DOHH2 (cell line): ENCODE measurements around the gene CACNG8.

Experiments
- CTCF ChIP-seq: fragments of 200-600 bp; sonication (generic); IDR thresholded peaks from one replicate; pipeline ENCODE4 v1.5.1; 2014; ENCODE audit warnings: antibody characterized with exemption, mild to moderate bottlenecking, low read depth, low read length; ENCODE audit not compliant: poor library complexity, severe bottlenecking
- EZH2phosphoT487 ChIP-seq: fragments of 200-600 bp; sonication (generic); IDR thresholded peaks from 2 replicates; pipeline ENCODE4 v1.6.1; 2017; ENCODE audit warnings: borderline replicate concordance, mild to moderate bottlenecking, antibody characterized with exemption, low read length, moderate library complexity, mixed read lengths

DNA sequence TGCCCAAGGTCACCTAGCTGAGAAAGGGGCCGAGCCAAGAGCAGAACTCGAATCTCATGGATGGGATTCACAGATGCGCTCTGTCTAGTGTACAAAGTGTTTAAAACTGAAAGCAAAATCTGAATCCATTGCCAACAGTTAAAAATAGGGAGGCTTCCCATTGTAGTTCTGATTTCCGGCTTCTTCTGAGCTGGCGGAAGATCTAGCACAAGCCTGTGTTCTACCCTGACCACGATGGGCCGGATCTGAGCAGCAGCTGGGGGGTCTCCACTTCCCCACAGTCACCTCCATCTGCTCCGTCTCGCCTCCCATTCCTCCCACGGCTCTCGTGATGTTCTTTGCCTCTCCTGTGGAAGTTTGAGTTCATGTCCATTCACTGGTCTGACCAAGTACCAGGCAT, 2.4 kb downstream of the CACNG8 start:
- TF ChIP-seq CTCF (no peak), EZH2phosphoT487 (no peak)
